CD4-positive, alpha-beta T cell treated with Interleukin-17A for 1 hour (primary cell): ENCODE data around the gene RBX1.
"Not testable (repeated sequence)": the region's sequence is repeated elsewhere in the genome, so short reads cannot be mapped to it uniquely, and the experiment has no call there.

Experiments
- DNase-seq: peaks from one replicate; pipeline ENCODE4 v3.0.0-alpha.2; 2020

The RBX1 gene

DNA sequence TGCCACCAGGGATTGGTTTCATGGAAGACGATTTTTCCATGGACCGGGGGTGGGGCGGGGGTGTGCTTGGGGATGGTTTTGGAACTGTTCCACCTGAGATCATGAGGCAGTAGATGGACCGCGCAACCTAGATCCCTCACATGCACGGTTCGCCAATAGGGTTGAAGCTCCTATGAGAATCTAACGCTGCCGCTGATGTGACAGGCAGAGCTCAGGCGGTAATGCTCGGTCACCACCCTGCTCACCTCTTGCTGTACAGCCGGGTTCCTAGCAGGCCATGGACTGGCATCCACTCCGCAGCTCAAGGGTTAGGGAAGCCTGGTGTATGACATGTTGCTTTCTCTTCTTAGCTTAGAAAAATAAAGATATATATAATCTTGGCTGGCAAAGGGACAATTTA is 22.0 kb downstream of the RBX1 start:
- DNase-seq, result no peak

DNA sequence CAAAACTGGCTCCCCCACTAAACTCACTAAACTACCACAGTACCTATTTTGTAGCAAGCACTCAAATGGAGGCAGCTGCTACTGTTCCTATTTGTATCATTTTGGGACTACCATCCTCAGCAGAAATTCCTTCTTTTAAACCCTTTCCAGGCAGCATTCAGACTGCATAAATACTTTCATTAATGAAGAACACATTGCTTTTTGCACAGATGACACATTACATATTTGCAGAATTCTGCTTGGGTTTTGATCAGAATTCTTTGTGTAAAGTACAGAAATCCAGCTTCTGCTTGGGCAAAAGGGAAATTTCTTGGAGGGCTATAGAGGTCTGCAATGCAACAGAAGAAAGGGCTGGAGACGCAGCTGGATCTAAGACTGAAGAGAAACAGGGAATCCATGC is 24.2 kb downstream of the RBX1 start:
- DNase-seq, result no peak

DNA sequence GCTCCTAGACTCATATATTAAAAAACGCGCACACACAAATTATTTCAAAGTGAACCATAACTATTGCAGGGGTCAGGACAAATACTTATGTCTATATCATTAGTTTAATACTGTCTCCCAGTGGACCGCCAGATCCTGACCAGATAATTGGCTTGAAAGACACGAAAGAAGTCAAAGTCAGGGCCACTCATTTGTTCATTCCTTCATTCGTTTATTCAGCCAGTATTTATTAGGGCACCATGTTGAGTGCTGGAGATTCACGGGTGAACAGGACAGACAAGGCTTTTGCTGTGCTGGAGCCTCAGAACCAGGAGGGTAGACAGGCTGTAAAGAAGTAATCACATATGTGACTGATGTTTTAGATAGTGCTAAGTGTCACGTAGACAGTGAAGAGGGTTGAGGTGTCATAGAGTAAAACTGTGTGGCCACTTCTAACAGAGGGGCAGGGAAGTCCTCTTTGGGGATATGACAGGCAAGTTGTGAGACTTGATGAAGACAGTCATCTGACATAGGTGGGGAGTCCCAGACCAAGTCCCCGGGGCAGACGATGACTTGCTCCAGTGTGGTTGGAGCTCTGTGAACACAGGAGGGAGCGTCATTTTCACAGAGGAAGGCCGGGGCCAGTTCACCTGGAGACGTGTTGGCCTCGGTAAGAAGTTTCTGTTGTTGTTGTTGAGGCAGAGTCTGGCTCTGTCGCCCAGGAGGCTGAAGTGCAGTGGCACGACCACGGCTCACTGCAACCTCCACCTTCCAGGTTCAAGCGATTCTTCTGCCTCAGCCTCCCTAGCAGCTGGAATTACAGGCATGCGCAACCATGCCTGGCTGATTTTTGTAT is 25.9 kb downstream of the RBX1 start:
- DNase-seq, result no peak

DNA sequence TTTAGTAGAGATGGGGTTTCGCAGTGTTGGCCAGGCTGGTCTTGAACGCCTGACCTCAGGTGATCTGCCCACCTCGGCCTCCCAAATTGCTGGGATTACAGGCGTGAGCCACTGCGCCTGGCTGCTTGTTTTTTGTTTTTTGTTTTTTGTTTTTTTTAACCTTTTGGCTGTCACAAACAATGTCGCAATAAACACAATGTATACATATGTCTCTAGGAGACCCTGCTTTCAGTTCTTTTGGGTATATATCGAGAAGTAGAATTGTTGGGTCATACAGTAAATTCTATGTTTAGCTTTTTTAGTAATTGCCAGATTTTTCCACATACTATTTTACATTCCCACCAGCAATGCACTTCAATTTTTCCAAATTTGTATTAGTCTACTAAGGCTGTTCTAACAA is 28.0 kb downstream of the RBX1 start:
- no peak for DNase-seq

DNA sequence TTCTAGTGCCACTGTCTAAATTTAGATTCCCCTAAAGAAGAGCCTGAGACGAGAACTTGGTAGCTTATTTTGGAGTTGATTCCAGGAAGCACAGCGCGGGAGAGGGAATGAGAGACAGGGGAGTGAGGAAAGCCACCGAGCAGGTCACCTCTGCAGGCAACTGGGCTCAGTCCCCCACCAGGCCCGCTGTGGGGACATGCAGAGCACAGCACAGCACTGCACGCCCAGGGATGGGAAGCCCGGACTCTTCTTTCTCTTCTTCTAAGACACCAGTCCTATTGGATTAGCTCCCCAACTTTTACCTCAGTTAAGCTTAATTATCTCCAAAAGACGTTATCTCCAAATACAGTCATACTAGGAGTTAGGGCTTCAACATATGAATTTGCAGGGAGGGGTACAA is 28.7 kb downstream of the RBX1 start:
- no peak for DNase-seq

DNA sequence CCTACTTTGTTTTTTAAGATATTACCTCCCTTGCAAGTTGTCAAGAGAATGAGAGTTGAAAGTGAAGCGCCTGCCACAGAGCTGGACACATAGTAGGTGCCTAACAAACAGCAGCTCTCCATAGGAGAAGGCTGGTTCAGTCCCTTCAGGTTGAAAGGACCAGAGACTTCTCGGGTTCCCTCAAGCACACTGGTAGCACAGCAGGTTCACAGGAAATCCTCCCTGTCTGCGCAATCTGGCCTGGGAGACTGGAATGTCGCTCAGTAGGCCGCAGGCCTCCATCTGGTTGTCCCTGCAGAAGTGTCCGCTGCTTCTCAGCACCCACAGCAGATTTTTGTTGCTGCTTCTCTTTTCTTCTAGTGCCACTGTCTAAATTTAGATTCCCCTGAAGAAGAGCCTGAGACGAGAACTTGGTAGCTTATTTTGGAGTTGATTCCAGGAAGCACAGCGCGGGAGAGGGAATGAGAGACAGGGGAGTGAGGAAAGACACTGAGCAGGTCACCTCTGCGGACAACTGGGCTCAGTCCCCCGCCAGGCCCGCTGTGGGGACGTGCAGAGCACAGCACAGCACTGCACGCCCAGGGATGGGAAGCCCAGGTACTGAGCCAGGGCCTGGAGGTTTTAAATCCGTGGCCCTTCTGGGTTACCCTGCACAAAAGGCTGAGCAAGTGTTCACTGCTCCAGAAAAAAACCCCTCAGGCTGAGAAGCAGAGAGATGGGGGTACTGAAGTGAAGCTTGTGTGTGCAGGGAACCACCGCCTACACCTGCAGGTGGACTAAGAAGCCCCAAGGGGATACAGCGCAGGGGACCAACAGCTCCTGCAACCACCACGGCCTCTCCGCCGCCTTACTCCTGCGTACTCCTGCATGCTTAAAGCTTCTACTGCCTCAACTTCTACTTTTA is 31.6 kb downstream of the RBX1 start:
- DNase-seq, result no peak

DNA sequence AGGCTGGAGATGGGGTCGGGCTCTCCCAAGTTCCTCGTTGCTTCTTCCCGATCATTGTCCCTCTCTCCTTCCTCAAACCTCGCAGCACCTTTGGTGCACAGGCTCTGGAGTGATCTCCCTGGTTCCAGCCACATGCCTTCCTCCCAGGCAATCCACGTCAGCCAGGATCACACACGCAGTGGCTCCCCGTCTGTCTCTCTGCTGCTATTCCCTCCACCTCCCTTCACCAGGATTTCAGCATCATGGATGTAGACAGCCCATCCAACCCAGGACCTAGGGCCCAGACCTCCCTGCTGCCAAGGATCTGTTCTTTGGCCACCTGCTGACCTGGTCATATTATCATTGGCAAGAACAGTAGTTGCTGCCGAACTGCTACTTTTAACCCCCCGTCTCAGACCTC is 40.1 kb downstream of the RBX1 start:
- DNase-seq, result no peak

DNA sequence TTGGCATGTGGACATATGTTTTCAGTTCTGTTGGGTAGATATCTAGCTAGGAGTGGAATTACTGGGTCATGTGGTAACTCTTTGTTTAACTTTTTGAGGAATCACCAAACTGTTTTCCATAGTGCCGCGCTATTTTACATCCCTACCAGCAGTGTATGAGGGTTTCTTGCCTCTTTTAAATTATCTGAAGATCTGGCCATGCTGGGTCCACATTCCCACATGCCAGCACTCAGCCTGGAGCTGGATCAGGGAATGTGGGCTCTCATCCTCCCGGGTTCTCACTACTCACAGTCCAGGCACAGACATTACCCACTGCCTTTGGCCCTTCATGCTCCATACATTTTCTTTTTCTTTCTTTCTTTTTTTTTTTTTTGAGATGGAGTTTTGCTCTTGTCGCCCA is 44.6 kb downstream of the RBX1 start:
- DNase-seq, result no peak

DNA sequence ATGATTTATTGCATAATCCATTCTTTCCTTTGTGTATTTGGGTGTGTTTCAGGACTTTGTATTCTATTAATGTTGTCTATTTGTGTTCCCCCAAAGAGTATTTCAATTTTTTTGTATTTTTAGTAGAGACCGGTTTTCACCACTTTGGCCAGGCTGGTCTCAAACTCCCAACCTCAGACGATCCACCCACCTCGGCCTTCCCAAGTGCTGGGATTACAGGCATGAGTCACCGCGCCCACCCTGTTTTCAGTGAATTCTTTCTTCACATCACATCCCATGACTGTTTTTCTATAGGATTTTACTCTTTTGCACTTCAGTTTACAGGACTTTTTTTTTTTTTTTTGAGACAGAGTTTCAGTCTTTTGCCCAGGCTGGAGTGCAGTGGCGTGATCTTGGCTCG is 46.3 kb downstream of the RBX1 start:
- DNase-seq, result no peak

DNA sequence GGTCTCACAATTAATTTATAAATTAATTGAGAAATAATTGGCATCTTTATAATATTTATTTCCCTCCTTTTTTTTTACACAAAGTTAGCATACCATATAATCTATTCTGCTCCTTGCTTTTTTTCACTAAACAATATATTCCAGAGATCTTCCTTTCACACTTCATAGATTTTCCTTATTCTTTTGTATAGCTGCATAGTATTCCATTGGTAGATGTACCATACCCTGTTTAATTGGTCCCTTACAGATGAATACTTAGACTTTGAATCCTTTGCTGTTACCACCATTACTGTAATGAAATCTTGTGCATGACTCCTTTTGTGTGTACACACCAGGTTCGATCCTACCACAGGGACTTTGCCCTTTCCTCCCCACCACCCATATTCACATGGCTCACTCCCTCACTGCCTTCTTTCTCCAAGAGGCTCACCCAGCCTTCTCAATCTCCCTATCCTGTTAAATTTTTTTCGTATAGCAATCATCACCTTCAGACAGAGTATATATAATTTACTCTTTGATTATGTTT is 48.9 kb downstream of the RBX1 start:
- DNase-seq, result no peak

DNA sequence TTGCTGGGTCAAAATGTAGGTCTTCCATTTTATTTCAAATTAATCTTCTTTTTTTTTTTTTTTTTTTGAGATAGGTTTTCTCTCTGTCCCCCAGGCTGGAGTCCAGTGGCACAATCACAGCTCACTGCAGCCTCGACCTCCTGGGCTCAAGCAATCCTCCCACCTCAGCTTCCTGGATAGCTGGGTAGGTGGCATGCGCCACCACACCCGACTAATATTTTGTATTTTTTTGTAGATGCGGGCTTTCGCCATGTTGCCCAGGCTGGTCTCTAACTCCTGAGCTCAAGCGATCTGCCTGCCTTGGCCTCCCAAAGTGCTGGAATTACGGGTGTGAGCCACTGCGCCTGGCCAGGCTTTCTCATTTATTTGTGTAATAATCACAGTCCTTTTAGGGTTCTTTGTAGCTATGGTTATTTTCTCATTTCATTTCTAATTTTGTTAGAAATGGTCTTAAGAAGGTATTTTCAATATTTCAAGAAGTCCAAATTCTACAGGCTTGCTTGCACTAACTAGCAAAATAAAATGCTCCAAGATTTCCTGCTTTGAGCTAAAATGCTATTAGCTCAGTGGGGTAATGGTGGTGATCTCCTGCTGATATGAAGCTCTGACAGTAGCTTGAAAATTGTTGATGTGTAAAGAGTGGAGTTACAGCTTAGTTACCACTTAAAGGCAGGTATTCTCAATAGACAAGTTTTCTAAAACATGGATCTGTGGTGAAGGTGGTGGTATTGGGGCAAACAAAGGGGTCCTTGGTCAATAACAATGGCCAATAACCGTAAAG is 50.0 kb downstream of the RBX1 start:
- DNase-seq, result no peak

DNA sequence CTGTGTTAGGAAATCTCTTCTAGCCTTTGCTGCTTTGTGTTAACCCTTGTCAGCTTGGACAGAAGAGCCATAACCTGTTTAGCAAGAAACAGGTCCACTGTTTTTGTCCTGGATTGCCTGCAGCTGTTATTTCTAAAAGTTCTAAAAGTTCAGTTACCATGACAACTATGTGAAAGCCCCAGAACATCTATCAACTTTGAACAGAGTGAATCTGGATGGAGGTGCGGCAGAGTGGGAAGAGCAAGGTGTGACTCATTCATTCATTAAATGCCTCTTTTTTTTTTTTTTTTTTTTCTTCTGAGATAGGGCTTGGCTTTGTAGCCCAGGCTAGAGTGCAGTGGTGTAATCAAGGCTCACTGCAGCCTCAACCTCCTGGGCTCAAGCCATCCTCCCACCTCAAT is 50.5 kb downstream of the RBX1 start:
- no peak for DNase-seq

DNA sequence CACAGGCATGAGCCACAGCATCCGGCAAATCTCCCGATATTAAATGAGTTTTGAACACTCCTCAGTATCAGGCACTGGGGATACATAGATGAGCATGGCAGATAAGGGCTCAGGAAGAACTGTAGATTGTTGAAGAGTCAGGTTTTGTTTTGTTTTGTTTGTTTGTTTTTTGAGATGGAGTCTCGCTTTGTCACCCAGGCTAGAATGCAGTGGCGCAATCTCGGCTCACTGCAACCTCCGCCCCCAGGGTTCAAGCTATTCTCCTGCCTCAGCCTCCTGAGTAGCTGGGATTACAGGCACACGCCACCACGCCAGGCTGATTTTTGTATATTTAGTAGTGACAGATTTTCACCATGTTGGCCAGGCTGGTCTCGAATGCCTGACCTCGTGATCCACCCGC is 51.2 kb downstream of the RBX1 start:
- not testable (repeated sequence) for DNase-seq

DNA sequence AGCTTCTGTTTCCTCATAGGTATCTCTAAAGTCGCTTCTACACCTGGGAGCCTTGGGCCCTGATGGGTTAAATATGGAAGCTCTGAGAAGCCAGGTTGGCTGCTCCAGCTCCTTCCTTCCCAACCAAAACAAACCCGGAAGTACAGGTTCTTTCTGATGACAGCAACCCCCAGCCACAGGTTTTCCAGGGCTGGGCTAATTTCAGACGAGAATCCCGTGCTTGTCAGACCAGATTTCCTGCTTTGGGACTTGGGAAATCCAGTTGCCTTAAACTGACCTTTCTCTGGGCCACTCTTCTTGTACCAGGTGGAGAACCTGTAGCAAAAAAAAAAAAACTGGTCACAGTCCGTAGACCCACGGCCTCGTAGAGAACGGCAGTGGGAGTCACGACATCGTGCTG is 51.9 kb downstream of the RBX1 start:
- DNase-seq, result no peak

DNA sequence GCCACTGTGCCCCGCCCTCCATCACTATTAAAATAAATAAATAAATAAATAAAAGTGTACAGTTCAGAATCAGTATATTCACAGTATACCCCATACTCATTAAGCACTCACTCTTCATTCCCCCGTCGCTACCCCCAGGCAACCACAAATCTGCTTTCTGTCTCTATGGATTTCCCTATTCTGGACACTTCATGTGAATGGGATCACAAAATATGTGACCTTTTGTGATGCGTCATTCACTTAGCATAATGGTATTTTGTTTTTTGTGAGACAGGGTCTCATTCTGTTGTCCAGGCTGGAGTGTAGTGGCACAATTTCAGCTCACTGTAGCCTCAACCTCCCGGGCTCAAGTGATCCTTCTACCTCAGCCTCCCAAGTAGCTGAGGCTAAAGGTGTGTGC is 52.8 kb downstream of the RBX1 start:
- DNase-seq, result no peak

DNA sequence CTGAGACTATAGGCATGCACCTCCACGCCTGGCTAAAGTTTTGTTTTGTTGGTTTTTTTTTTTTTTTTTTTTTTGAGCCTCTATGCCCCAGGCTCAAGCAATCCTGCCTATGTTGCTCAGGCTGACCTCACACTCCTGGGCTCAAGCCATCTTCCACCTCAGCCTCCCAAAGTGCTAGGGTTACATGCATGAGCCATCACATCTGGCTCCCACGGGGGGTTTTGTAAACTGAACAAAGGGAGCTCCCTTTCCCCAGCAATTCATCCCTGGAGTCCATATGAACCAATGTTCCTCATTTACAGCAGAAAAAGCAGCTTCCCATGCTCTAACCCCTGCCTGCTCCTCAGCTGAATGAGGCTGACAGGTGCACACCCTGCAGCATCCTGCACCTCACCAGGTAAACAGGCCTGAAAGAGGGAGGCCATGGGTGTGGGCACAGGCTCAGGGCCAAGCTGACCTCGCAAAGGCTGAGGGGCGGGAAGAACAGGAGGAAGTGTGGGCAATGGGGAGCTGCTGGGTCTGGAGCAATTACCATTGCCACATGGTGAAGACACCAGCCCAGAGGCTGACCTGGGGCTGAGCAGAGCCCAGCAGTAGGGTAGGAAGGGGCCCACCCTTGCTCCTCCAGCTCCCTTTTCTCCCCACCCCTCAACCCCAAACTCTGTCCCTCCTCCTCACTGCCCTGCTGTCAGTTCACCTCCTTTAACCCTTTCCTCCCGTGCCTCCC is 58.2 kb downstream of the RBX1 start:
- DNase-seq, result no peak

DNA sequence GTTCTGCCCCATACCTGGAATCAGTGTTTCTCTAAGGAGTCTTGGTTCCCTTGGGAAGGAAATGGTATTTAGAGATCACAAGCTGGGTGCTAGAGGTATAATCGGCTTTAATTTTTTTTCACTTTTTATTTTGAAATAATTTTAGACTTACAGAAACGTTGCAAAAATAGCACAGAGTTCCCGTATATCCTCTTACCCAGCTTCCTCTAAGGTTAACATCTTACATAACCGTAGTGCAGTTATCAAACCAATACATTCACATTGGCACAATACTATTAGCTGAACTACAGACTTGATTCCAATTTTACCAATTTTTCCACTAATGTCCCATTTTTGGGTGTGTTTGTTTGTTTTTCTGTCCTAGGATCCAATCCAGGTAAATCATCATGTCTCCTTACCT is 63.8 kb downstream of the RBX1 start:
- DNase-seq, result no peak

DNA sequence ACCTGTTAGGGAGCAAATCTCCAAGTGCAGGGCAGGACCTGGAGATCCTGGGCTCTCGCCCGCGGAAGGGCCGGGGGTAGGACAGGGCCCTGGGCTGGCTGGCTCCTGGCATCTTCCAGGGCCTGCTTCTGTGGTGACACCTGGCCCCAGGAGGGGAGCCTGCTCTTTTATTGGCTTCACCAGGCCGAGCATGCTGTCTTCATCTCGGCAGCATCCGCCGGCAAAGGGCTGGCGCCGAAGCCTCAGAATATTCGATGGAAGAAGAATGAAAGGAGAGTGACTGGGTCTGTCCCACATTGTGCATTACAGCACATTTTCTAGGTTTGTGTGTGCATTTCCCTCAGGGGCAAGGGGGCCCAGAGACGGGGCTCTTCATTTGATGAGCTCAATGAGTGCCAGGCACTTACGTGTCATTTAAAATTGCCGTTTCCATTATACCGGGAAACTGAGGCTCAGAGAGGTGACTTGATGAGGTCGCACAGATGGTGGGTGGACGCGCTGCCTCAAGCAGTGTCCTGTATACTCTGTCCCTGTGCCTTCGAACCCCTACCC is 70.0 kb downstream of the RBX1 start:
- peak; percentile 2 for DNase-seq

DNA sequence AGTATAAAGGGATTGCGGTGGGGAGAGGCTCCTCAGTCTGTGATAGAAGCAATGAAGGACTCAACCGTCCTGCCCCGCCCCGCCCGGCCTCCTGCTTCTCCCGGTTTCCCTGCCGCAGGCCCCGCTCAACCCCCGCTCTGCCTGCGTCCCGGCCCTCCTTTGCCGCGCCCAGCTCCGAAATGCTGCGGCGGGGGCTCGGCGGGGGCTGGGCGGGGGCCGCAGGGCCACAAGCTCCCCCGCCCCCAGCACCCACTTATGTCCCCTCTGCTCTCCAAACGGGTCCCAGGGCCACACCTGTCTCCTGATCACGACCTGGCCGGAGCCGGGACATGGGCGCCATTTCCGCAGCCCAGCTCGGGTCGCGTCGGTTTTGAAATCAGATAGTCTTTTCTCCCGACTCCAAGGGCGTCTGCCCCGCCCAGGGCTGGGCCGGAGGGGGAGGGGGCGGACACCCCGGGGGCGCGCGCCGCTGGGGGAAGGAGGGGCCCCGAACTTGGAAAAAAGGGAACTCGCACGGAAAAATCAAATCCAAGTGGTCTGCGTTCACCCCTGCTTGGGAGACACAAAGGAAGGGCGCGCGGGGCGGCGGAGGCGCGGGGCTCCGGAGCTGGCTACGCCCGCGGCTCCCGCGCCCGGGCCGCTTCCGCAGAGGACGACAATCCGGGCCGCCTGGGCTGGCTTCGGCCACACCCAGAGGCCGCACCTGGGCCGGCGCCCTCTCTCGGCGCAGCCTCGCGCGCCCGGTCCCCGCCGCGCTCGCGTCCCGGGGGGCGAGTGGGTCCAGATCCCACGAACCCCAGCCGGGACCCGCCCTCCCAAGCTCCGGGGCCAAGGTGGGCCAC is 70.7 kb downstream of the RBX1 start:
- DNase-seq, result peak; percentile 52

DNA sequence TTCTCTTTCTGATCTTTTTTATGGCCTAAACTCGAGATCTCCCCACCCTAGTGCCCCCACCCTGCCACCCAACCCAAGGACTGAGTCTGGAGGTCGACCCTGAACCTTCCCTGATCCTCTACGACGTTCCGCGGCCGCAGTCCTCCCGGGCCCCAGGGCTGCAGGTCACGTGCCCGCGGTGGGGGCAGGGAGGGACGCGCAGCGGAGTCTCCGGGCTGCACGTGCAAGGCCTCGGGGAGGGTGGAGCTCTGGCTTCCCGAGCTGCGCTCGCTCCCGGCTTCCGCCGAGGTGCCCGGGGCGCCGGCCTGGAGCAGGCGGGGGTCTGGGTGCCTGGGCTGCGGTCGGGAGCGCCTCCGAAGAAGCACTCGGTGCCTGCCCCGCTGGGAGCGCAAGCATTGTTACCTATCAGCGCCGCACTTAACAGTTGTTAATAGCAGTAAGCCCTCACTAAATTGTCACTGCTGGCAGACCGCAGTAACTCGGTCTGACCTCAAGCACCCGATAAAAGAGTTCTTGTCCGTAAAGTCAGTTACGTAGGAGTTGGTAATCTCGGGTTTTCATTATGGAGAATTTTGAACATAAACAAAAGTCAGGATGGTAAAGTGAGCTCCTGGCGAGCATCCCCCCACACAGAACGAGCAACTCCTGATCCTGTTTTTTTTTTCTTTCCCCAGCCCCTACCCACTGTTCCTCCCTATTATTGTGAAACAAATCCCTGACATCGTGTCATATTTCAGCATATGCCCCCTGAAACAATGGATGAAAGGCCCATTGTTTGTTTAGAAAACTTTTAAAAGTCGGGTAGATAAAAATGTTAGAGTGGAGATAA is 71.5 kb downstream of the RBX1 start:
- peak; percentile 82 for DNase-seq
